DMS114 treated with DMSO at 0.1 percent for 48 hours (cell line): Measurements from ENCODE around the gene TRIM25.

Experiments used
- DNase-seq: peaks from one replicate; lab custom pipeline; 2025; ENCODE audit not compliant: unreplicated experiment; lab: John Stamatoyannopoulos, UW

Gene TRIM25

DNA sequence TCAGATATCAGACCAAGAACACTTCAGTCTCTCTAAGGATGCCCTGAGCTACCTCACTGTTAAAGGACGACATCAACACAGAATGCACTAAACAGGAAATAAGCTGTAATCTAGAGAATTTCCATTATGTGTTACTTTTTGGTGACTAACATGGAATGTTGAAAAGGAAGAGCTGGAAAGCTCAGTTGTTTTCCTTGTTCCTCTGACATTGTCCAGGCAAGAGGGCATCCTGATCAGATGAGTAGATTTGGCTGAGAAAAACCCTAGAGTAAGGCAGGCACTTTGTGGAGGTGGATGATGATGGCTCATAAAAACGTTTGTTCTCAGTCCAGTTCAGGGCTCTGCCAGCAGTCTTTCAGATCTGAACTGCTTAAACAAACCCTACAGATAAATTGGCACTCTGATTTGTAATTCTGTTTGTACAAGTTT, 45.9 kb downstream of the TRIM25 start:
- DNase-seq = no peak

DNA sequence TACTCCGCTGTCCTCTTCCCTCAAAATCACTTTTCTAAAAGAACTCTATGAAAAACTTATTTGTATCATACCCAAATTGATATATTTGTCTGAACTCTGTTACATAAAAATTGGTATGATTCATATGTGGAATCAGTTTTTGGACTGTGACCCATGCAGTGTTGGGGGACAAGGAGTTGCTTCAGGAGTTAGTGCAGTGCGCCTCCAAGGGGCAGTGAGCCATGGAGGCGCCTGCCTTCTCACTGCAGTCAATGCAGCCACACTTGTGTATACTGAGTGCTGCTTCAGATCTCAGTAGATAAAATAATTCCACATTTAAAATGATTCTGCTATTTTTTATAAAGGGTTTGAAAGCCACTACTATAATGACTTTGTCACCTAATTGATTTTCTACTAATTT, 47.4 kb downstream of the TRIM25 start:
- no peak for DNase-seq

DNA sequence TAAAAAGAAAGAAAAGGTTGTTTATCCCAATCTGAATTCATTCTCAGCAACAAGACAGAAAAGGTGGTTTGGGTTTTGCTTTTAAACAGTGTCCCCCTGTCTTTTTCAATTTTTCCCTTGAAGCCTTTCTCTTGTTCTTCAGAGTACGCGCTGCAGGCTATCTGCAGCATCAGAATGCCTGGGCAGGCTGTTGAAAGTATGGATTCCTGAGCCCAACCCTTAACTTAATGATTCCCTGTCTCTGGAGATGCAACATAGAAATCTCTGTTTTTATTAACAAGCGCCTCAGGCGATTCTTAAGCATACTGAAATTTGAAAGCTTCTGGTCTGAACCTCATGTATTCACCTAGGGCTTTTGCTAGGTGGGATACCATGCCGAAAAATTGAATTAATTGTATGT, 47.8 kb downstream of the TRIM25 start:
- DNase-seq = no peak

DNA sequence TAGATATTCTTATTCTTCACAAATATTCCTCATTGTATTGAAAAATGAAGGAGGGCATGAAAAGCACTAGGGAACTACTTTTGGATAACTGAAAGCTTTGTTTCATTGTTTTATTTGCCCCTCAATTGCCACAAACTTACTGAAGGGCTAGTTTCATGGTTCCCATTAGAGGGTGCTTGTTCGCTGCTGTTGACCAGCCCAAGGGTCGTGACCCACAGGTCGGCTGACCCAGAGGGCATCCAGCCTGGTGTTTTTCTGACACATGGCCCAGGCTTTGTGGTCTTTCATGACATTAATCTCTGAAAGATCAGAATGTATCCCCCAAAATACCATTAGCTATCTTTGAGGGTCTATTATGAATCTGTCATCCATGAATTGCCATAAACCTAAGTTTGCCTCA, 49.9 kb downstream of the TRIM25 start:
- no peak for DNase-seq

DNA sequence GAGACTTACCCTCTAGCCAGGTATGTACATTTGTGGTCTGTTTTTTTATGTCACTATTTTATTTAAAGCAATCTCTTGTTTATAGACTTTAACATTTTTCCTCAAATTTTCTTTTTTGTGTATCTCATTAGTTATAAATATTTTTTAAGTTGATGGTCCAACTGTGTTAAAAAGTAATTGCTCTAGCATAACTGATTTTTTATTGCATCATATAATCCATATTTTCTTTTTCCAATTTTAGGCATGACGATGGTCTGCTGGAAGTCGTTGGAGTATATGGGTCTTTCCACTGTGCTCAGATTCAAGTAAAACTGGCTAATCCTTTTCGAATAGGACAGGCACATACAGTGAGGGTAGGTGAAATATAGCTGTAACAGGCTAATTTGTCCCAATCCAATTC, 52.0 kb downstream of the TRIM25 start:
- no peak for DNase-seq

DNA sequence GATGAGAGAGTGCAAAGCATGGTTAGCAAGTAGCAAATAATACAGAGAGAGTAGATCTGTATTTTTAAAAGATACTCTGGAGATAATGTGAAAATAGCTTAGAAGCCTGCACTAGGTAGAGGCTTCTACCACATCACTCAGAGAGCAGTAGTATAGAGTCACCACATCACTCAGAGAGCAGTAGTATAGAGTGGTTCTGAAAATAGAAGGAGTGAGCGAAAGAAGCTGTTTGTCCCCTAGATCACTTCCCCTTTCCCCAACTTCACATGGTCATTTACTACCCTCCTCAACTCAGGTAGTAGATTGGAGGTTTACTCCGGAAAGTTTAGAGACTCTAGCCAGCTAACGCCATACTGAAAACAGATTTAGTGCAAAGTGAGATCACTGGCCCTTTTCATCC, 62.8 kb downstream of the TRIM25 start:
- no peak for DNase-seq

DNA sequence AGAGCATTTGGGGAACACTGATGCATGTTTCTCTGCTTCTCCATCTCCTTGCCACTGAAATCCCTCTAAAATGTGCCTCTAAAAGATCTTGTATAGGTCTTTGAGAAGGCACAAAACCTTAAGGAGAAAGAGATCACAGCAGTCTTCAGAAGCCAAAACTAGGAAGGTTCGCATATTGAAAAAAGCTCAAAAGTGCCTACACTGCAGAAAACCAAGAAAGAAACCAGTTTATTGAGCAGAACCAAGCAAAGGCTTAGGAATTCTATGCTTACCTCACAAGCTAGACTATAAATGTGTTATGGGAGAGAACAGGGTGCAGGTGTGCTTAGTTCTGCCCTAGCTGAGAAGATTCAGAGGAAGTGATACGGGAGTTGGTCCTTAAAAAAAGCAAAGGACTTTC, 63.3 kb downstream of the TRIM25 start:
- no peak for DNase-seq

DNA sequence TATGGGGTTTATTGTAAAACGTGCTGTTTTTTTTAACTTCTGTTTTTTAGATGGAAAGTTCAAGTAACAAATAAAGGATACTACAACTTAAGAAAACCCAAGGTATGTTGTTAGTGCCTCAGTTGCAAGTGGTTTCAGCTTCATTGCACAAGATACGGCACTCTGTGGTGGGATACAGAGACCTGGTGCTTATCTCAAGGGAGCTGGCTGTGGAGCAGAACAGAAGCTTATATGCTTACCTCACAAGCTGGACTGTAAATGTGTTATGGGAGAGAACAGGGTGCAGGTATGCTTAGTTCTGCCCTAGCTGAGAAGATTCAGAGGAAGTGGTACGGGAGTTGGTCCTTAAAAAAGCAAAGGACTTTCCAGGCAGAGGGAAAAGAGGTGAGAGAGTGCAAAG, 64.7 kb downstream of the TRIM25 start:
- no peak for DNase-seq

DNA sequence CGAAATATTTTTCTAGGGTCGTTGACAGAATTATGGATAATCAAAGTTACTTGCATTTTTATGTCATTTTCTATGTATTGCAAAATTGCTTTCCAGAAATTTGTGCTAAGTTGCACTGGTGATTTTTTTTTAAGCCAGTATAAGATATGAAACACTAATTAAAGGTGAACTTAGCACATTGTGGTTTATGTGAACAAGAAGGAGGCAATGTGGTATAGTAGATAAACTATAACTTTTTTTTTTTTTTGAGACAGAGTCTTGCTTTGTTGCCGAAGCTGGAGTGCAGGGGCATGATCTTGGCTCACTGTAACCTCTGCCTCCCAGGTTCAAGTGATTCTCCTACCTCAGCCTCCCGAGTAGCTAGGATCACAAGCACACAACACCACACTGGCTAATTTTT, 66.7 kb downstream of the TRIM25 start:
- no peak for DNase-seq

DNA sequence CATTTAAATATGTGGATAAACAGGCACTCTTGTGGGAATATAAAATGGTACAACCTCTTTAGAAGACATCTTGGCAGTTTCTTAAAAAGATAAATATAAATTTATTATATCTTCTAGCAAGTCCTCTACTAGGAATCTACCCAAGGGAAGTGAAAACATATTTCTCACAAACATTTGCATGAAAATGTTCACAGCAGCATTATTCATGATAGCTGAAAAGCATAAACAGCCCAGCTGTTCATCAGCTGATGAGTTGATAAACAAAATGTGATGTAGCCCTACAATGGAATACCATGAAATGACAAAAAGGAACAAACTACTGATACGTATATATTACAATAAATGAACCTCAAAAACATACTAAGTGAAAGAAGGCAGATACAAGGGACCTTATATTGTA, 67.9 kb downstream of the TRIM25 start:
- DNase-seq = no peak

DNA sequence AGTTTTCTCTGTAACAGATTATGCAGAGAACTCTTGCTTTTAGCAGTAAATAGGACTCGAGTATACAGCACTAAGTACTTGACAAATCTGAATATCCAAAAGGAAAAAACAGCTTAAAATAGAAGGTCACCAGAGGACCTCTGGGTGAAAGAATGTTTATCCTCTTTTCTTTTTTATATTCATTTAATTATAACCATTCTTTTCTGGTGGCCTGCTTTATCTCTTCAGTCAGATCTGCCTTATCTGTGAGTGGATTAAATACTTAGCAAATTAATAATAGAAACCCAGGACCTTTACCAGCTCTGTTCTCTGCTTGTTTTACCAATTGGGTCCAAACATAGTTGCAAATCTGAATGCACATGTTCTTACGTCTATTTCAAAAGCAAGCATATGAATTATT, 71.3 kb downstream of the TRIM25 start:
- DNase-seq = no peak

DNA sequence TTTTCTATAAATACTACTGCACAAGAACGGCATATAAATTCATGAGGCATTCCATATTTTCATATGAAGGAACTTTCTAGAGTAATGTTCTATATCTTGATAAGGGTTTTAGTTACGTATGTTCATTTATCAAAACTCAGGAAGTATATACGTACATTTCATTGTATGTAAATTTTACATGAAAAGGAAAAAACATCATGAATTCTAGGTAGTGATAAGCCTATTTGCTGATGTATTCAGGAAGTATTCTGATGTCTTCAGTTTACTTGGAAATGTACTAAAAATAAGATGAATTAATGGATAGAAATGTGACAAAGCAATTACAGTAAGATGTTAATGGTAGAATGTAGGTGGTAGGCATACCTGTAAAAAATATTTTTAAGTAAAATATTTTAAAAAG, 75.2 kb downstream of the TRIM25 start:
- no peak for DNase-seq
